Activated CD8-positive, alpha-beta memory T cell treated with anti-CD3 and anti-CD28 coated beads, Interleukin-2, amount 50 U/mL, for 24 hours (primary cell): Measurements from ENCODE around the gene ABTB1.

ENCODE experiments used
- DNase-seq: peaks from one replicate; pipeline ENCODE4 v3.0.0-alpha.2; 2020; ENCODE audit errors: extremely low read depth

Gene ABTB1

GRCh38 chr3:127720161-127720823, 47.5 kb downstream of the ABTB1 start:
- DNase-seq = no peak

- no peak for DNase-seq
Observed at GRCh38 chr3:127720985-127721935, 48.5 kb downstream of the ABTB1 start.

DNA sequence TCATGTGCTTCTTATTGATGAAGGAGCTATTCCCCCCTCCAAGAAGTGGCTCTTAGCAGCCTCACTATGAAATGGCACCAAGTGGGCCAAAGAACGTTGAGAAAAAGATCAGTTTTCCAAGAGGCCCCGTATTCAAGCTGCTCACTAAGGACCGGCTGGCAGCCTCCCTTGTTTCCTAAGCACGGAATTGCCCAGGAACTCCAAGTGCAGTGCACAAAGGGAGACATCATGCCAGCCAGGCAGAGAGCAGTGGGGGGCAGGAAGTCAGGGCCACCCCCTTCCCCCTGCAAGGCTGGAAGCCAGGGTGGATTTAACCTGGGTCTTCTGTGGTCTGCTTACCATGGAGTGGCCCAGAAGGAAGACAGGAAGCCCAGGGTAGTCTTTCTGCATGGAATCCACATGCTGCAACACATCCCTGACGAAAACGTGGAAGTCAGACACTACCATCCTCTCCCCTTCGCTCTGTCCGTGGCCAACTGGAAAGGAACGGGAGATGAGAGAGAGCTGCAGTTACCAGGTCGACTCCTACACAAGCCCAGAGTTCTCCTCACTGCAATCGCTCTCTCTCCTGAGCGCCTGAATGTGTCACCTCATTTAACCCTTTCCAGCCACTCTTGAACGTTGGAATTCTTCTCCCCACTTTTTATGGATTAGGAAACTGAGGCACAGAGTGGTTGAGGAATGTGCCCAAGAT, 49.5 kb downstream of the ABTB1 start:
- DNase-seq = no peak

DNA sequence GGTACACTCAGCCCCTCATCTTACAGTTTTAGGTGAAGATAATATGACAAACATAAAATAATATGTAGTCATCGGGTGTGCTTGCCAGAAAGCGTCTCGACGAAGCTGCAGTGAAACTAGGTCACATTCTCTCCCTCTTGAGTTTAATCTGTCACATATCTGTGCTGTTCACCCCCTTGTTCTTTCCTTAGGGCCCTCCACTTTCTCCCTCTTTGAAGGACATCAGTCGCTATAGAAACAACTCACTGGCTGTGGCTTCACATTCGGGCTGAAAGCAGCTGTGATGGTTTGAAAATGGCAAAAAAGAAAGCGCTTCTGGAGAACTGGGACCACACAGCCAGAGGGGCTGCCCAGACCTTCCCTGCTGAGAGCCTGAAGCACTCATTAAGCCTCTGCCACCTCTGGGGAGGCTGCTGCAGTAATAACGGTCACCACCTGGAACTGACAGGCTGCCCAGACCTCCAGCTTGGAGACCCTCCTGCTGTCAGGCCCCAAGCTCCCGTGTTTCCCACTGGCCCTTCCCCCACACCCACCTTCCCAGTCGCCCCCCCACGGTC, 50.3 kb downstream of the ABTB1 start:
- DNase-seq = no peak

DNA sequence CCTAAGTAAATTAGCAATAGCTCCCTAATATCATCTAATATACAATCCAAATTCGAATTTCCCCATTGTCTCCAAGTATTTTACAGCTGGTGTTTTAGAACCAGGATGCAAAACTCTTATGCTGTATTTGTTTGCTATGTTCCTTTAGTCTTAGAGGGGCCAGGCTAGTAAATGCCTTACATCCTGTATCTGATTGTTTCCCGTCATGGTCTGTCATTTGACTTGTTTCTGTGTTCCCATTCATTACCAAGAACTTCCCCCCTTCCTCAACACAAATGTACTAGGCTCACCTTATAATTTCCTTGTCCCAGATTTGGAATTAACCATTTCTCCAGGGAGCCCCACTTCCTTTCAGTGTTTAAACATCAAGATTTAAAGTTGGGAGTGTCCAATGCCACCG, 54.1 kb downstream of the ABTB1 start:
- DNase-seq = no peak

- DNase-seq = no peak
Observed at GRCh38 chr3:127728417-127729015, 55.8 kb downstream of the ABTB1 start.

DNA sequence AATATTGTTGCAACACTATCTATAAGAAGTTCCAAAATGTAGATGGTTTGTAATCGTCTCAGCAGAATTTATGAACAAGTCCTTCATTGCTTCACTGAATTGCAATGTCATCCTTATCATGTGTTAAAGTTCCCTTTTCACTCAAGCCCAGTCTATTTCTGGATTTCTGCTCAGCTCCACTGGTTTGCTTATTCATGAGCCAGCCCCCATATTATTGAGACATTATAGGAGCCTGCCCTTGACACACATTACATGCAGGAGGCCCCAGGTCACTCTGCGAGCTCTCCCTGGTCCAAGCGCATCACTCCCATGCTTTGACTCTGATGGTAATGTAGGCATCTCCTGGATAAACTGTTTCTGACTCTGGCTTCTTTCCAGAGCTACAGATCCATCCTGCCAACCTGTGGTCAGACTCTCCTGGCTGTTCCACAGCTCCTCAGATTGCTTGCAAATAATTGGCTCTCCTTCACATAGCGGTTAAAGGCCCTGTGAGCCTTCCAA, 56.9 kb downstream of the ABTB1 start:
- DNase-seq = no peak

DNA sequence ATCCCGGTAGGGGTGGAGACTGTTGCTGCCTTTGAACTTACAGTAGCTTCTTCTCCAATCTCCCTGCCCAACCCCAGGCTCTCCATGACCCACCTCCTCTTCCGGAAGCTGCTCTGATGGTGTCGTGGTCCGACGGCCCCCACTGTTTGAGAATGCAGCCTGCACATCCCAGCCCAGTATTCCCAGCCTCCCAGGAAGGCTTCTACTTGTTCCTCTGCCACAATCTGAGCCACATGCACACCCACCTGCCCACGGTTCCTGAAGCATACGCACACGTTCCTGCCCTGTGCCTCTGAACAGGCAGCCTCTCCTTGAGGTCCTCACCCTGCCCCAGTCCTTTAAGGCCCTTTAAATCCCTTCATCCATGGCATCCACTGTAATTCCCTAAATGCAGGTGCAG, 57.4 kb downstream of the ABTB1 start:
- no peak for DNase-seq
